22Rv1 (cell line): ENCODE results near the gene AGBL1.

ENCODE experiments used
- ZFX ChIP-seq: fragments of 450-650 bp; IDR thresholded peaks from 2 replicates; pipeline ENCODE4 v1.6.1; 2017; ENCODE audit warnings: antibody characterized with exemption, borderline replicate concordance
- TF ChIP-seq, protein P1 (sequence below): fragments of 450-650 bp; IDR thresholded peaks from 2 replicates; pipeline ENCODE4 v1.5.1; 2017; ENCODE audit warnings: mild to moderate bottlenecking

DNA sequence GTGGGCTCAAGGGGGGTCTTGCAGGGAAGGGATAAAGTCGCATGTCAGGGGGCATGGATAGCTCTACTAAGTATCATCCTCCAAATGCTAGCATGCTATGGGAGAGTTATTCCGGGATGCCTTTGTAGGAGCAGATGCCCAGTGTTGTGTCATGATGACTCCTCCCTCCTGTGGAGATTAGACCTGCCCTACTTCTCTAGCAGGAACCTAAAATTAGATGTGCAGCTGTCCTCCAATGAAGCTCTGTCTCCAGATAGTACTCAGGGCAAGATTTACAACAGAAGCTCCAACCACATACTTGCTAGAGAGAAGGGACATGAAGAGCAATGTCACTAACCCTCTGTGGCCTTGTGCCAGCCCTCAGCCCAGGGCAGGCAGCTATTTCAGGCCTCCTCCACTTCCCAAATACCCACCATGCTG is 82.5 kb downstream of the AGBL1 start:
- TF ChIP-seq, protein P1, sequence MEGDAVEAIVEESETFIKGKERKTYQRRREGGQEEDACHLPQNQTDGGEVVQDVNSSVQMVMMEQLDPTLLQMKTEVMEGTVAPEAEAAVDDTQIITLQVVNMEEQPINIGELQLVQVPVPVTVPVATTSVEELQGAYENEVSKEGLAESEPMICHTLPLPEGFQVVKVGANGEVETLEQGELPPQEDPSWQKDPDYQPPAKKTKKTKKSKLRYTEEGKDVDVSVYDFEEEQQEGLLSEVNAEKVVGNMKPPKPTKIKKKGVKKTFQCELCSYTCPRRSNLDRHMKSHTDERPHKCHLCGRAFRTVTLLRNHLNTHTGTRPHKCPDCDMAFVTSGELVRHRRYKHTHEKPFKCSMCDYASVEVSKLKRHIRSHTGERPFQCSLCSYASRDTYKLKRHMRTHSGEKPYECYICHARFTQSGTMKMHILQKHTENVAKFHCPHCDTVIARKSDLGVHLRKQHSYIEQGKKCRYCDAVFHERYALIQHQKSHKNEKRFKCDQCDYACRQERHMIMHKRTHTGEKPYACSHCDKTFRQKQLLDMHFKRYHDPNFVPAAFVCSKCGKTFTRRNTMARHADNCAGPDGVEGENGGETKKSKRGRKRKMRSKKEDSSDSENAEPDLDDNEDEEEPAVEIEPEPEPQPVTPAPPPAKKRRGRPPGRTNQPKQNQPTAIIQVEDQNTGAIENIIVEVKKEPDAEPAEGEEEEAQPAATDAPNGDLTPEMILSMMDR: no peak
- no peak for TF ChIP-seq ZFX
